NCI-H2081 (cell line): ENCODE measurements around the gene FIZ1.

Source experiments
- DNase-seq, 2 experiments: peaks; one replicate each; lab custom pipeline; 2025; lab: John Stamatoyannopoulos, UW

Gene FIZ1

GRCh38 chr19:55635856-55636440, 36.6 kb upstream of the FIZ1 start:
- no peak for DNase-seq

DNA sequence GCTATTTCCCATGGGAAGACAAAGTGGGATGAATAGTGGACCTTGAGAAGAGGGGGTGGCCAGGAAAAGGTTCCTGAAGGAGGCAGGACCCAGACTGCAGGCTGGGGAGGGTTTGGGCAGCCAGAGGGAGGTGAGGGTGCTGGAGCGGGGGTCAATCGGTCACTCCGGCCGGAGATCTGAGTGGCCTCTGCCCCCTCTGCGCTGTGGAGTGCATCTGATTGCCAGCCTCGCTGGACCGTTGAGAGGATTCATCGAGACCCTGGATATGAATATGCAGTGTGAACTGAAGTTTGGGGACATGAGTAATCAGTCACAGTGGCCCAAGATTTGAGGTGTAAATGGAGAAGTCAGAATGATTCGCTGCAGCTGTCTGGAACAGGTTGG, 36.0 kb upstream of the FIZ1 start:
- DNase-seq = no peak

GRCh38 chr19:55633861-55634260, 34.5 kb upstream of the FIZ1 start:
- DNase-seq = no peak

DNA sequence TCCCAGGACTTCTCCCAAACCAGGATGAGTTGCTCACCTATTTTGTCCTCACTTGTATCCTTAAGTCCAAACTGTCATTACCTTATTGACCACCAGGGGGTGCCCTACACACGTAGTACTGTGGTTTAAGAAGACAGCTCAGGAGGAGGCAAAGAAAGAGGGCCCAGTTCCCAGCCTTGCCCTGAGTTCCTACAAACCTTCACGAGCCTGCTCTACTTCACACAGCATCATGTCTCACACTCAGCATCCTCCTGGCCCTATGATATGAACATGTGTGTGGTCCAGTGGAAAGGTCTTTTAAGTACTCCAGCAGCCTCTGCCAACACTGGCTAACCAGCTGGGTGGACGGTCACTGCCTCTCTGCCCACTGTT, 33.1 kb upstream of the FIZ1 start:
- DNase-seq = peak; percentile 92 to 95

DNA sequence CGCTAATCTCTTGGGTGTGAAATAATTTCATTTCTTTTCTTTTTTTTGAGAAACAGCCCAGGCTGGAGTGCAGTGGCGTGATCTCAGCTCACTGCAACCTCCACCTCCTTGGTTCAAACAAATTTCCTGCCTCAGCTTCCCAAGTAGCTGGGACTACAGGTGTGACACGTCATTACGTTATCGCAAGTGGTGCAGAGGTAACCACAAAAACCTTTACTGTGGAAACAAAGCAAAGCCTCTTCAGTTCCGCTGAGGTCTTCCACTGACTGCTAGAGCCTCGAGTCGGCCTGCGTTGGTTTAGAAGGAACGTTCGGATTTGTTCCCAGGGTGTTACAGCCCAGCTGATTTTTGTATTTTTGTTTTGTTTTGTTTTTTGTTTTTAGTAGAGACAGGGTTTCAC, 27.0 kb upstream of the FIZ1 start:
- no peak for DNase-seq

DNA sequence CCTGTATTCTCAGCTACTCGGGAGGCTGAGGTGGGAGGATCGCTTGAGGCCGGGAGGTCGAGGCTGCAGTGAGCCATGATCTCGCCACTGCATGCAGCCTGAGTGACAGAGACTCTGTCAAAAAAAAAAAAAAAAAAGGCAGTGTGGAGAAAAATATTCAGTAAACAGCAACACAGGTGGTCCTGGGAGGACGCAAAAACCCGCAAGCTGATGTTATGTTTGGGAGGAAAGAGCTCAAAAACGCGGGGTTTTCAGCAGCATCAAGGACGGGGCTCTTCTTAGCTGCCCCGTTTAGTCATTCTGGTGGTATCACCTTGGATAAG, 25.6 kb upstream of the FIZ1 start:
- DNase-seq = no peak

DNA sequence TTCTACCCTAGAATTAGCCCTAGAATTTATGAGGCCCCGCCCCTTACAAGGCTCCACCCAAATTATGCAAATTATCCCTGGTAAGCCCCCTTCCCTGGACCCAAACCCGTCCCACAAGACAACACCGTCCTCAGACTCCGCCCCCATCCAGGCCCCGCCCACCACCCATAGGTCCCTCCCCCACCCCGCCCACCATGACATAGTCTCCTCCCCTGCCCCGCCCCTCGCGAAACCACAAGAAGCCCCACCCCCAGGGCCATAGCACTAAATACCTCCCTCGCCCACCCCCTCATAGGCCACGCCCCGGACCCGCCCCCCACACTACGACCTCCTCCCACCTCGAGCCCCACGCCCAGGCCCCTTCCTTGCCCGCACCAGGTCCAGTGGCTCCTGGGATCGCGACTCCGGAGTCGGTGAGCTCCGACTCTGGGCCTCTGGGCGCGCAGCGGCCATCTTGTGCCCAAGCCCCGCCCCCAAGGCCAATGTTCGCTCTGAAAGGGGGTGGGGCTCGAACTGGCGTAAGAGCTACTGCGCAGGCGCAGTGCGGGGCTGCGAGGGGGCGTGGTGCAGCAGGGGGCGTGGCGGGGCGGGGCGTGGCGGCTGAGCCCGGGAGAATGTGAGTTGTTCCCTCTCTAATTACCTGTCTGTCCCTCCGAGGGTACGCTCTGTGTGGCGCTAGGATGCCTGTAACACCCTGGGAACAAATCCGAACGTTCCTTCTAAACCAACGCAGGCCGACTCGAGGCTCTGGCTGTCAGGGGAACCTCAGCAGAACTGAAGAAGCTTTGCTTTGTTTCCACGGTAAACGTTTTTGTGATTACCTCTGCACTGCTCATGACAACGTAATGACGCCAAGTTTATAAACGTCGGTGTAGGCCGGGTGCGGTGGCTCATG, 25.0 kb upstream of the FIZ1 start, which contains the start of gene ZNF784:
TSS of gene ZNF784 (minus strand) at position 458 of the 895 bp plus-strand sequence. CDS start at position 453, 5 bp downstream.
- DNase-seq = peak; percentile 79 to 95

- DNase-seq = no peak
Observed at GRCh38 chr19:55623561-55623960, 24.2 kb upstream of the FIZ1 start.

GRCh38 chr19:55623130-55623529, 23.8 kb upstream of the FIZ1 start:
- DNase-seq = no peak

DNA sequence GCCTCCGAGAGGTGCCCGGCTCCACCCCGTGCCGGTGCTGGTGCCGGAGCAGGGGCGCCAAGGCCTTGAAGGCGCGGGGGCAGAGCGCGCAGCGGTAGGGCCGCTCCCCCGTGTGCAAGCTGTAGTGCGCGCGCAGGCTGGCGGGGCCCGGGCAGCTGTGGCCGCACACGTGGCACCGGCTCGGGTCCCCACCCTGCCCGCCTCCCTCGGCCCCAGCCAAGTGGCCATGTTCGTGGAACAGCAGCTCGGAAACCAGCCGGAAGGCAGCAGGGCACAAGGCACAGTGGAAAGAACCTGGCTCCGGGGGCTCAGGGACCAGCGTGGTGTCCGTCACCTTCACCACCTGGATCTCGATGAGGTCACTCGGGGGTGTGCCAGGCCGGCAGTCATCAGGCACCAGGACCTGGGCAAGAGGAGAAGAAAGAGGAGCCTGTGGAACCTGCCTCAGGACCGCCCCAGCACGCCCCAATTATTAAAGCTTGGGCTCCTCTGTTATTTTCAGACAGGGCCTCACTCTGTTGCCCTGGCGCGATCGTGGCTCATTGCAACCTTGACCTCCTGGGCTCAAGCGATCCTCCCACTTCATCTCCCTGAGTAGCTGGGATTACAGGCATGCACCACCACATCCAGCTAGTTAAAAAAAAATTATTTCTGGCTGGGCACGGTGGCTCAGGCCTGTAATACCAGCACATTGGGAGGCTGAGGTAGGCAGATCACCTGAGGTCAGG, 23.1 kb upstream of the FIZ1 start:
- DNase-seq = no peak

DNA sequence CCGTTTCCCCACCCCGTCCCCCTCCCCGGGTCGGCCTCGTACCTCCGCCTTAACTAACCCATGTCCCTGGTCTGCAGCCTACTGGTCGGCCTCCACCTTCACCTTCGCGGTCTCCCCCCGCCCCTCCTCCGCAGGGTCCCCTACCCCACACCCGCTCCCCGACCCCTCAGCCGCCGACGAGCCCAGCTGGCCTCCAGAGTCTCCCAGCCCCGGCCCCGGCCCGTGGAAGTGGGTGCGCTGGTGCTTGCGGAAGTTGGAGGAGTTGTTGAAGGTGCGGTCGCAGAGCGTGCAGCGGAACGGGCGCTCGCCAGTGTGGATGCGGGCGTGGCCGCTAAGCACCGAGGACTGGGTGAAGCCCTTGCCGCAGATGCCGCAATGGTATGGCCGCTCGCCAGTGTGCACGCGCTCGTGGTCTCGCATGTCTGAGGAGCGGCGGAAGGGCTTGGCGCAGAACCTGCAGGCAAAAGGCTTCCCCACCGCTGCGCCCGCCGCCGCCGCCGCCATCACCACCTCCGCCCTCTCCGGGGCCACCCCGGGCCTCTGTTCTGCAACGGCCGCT, 22.4 kb upstream of the FIZ1 start:
- no peak for DNase-seq

- no peak for DNase-seq
Observed at GRCh38 chr19:55621205-55621672, 21.9 kb upstream of the FIZ1 start.

GRCh38 chr19:55620410-55621204, 21.3 kb upstream of the FIZ1 start:
- no peak for DNase-seq

- DNase-seq = no peak
Observed at GRCh38 chr19:55619286-55619685, 20.0 kb upstream of the FIZ1 start.

DNA sequence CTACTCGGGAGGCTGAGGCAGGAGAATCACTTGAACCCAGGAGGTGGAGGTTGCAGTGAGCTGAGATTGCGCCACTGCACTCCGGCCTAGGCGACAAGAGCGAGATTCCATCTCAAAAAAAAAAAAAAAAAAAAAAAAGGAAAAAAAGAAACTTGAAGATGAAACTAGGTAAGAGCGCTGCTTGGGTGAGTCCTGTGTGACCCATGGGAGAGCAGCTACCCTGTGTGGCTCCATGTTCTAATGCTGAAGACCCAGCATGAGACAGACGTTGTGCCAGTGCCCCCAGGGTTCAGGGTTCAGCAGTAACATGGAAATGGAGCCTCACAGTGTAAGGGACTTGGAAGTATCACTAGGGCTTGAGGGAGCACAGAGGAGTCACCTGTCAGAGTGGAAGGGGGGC, 19.1 kb upstream of the FIZ1 start:
- no peak for DNase-seq

GRCh38 chr19:55617426-55617825, 18.1 kb upstream of the FIZ1 start:
- no peak for DNase-seq

DNA sequence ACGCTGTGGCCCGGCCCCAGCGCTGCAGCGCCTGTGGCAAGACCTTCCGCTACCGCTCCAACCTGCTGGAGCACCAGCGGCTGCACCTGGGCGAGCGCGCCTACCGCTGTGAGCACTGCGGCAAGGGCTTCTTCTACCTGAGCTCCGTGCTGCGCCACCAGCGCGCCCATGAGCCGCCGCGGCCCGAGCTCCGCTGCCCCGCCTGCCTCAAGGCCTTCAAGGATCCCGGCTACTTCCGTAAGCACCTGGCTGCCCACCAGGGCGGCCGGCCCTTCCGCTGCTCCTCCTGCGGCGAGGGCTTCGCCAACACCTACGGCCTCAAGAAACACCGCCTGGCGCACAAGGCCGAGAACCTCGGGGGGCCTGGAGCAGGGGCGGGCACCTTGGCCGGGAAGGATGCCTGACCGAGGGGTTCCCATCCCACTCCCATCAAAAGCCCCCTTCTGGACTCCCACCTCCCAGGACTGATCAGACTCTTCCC, 17.1 kb upstream of the FIZ1 start:
- DNase-seq = no peak

DNA sequence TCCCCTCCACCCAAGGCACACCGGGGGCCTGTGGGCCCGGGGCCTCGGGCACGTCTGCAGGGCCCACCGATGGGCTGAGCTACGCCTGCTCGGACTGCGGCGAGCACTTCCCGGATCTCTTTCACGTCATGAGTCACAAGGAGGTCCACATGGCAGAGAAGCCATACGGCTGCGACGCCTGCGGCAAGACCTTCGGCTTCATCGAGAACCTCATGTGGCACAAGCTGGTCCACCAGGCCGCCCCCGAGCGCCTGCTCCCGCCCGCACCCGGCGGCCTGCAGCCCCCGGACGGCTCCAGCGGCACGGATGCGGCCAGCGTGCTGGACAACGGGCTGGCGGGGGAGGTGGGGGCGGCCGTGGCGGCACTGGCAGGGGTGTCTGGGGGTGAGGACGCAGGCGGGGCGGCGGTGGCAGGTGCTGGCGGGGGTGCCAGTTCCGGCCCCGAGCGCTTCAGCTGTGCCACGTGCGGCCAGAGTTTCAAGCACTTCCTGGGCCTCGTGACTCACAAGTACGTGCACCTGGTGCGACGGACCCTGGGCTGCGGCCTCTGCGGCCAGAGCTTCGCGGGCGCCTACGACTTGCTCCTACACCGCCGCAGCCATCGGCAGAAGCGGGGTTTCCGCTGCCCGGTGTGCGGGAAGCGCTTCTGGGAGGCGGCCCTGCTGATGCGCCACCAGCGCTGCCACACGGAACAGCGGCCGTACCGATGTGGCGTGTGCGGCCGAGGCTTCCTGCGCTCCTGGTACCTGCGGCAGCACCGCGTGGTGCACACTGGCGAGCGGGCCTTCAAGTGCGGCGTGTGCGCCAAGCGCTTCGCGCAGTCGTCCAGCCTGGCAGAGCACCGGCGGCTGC, 16.5 kb upstream of the FIZ1 start:
- DNase-seq = no peak

DNA sequence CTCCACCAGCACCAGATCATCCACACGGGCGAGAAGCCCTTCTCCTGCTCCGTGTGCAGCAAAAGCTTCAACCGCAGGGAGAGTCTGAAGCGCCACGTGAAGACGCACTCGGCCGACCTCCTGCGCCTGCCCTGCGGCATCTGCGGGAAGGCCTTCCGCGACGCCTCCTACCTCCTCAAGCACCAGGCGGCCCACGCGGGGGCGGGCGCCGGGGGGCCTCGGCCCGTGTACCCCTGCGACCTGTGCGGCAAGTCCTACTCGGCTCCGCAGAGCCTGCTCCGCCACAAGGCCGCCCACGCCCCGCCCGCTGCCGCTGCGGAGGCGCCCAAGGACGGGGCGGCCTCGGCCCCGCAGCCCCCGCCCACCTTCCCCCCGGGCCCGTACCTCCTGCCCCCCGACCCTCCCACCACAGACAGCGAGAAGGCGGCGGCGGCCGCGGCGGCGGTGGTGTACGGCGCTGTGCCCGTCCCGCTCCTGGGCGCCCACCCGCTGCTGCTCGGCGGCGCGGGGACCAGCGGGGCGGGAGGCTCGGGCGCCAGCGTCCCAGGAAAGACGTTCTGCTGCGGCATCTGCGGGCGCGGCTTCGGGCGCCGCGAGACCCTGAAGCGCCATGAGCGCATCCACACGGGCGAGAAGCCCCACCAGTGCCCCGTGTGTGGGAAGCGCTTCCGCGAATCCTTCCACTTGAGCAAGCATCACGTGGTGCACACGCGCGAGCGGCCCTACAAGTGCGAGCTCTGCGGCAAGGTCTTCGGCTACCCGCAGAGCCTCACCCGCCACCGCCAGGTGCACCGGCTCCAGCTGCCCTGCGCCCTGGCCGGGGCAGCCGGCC, 15.6 kb upstream of the FIZ1 start:
- no peak for DNase-seq
